Effector CD4-positive, alpha-beta T cell (primary cell): ENCODE measurements around the gene ATP5MK.
"Not testable (repeated sequence)": the region's sequence is repeated elsewhere in the genome, so short reads cannot be mapped to it uniquely, and the experiment has no call there.

ENCODE experiments used
- DNase-seq: peaks from one replicate; pipeline ENCODE4 v3.0.0-alpha.2; 2020

The ATP5MK gene

GRCh38 chr10:103395754-103396066 is 565 bp downstream of the ATP5MK start:
- no peak for DNase-seq

- DNase-seq = no peak
Observed at GRCh38 chr10:103394180-103394579, 2.1 kb downstream of the ATP5MK start.

- DNase-seq = no peak
Observed at GRCh38 chr10:103382769-103383168, 13.5 kb downstream of the ATP5MK start.

- no peak for DNase-seq
Observed at GRCh38 chr10:103374263-103374662, 22.0 kb downstream of the ATP5MK start.

GRCh38 chr10:103373544-103373943 is 22.7 kb downstream of the ATP5MK start:
- no peak for DNase-seq

- DNase-seq = peak; percentile 86
Observed at GRCh38 chr10:103367782-103368518, 28.3 kb downstream of the ATP5MK start, which contains the start of gene TAF5. Gene TAF5 (plus strand): TSS chr10:103367976. CDS start chr10:103367990, 14 bp downstream.

- no peak for DNase-seq
Observed at GRCh38 chr10:103367379-103367781, 28.9 kb downstream of the ATP5MK start.

GRCh38 chr10:103360791-103361190 is 35.5 kb downstream of the ATP5MK start:
- DNase-seq = not testable (repeated sequence)

GRCh38 chr10:103359493-103359892 is 36.8 kb downstream of the ATP5MK start:
- not testable (repeated sequence) for DNase-seq

GRCh38 chr10:103355906-103356599 is 40.2 kb downstream of the ATP5MK start:
- no peak for DNase-seq

- not testable (repeated sequence) for DNase-seq
Observed at GRCh38 chr10:103354567-103354966, 41.7 kb downstream of the ATP5MK start.

GRCh38 chr10:103353281-103353680 is 43.0 kb downstream of the ATP5MK start:
- DNase-seq = no peak

- DNase-seq = peak; percentile 50
Observed at GRCh38 chr10:103350517-103351260, 45.6 kb downstream of the ATP5MK start, which contains the start of gene PCGF6. Gene PCGF6 (minus strand): TSS chr10:103351140. CDS start chr10:103351066, 74 bp downstream.

- no peak for DNase-seq
Observed at GRCh38 chr10:103350175-103350516, 46.1 kb downstream of the ATP5MK start.
